Sigmoid colon (tissue), 4 donors: ENCODE data around the gene NXNL2.

Experiments
- EP300 ChIP-seq, 4 donors: sonication (generic); formaldehyde crosslinking; IDR thresholded peaks; one replicate each; pipeline ENCODE4 v1.6.1; 2017; ENCODE audit warnings: antibody characterized with exemption in 4 of 4
- POLR2AphosphoS5 ChIP-seq, 4 donors: sonication (generic); formaldehyde crosslinking; IDR thresholded peaks; one replicate each; pipeline ENCODE4 v1.6.1; 2017; ENCODE audit warnings: antibody characterized with exemption in 4 of 4
- TF ChIP-seq, protein P1 (sequence below), 4 experiments: fragments of 450-650 bp in 3 of 4; fragments of 200-600 bp in 1 of 4; IDR thresholded peaks; one replicate each; pipeline ENCODE4 v1.5.1; 2016 to 2019; ENCODE audit warnings: antibody characterized with exemption in 4 of 4, mild to moderate bottlenecking in 3 of 4, moderate library complexity in 2 of 4

DNA sequence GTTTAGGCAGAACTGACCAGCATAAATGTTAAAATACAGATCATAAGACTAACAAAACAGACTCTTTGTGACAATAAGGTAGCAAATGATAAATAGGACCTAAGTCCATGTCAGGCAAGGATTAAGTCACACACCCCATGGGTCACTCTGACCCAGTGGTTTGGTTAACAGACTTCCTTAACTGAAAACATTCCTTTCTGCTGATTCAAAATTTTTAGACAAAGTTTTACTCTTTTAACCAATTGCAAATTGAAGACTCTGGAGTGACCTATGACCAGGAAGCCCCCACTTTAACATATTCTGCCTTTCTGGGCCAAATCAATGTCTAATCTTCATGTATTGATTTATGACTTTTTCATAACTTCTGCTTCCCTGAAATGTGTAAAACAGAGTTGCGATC lies 4.9 kb upstream of the NXNL2 start:
- TF ChIP-seq EP300 (IDR thresholded peaks at IDR 0.05) (no peak), POLR2AphosphoS5 (IDR thresholded peaks at IDR 0.05) (no peak)
- TF ChIP-seq, protein P1, sequence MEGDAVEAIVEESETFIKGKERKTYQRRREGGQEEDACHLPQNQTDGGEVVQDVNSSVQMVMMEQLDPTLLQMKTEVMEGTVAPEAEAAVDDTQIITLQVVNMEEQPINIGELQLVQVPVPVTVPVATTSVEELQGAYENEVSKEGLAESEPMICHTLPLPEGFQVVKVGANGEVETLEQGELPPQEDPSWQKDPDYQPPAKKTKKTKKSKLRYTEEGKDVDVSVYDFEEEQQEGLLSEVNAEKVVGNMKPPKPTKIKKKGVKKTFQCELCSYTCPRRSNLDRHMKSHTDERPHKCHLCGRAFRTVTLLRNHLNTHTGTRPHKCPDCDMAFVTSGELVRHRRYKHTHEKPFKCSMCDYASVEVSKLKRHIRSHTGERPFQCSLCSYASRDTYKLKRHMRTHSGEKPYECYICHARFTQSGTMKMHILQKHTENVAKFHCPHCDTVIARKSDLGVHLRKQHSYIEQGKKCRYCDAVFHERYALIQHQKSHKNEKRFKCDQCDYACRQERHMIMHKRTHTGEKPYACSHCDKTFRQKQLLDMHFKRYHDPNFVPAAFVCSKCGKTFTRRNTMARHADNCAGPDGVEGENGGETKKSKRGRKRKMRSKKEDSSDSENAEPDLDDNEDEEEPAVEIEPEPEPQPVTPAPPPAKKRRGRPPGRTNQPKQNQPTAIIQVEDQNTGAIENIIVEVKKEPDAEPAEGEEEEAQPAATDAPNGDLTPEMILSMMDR (IDR thresholded peaks at IDR 0.05), result no peak
